Lower leg skin (tissue), 3 donors: ENCODE measurements around the gene MYDGF.

Experiments
- POLR2A ChIP-seq, 2 donors: fragments of 450-650 bp; IDR thresholded peaks; one replicate each; pipeline ENCODE4 v1.6.1; 2016 to 2017; ENCODE audit warnings: antibody characterized with exemption in 2 of 2, mild to moderate bottlenecking in 1 of 2, moderate library complexity in 1 of 2
- TF ChIP-seq, protein P1 (sequence below), 3 donors: fragments of 450-650 bp; IDR thresholded peaks; one replicate each; pipeline ENCODE4 v1.5.1; 2016; ENCODE audit warnings: antibody characterized with exemption in 3 of 3, mild to moderate bottlenecking in 3 of 3, moderate library complexity in 2 of 3

DNA sequence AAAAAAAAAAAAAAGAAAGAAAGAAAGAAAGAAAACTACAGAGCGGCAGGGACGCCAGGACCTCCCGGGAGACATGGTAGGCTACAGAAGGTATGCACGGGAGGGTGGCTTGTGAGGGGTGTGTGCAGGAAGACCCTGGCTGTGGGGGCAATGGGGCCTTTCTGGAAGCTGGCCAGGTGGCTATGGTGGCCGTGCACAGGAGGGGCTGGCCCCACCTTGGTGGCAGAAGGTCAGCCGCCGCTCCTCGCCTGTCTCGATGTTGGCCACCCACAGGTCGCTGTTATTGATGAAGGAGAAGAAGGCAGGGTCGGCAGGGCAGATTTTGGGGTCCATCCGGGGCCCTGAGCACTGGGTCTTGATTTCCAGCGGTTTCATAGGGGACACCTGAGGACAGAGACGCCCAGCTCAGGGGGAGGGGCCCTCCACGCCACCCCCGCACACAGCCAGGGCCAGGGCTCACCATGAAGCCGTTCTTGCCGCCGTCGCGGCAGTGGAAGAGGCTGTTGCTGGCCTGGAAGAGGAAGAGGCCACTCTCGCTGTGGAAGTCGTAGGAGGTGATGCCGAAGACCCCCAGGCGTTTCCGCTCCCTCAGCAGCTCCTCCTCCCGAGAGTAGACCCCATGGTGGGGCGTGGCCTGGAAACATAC, 33.7 kb upstream of the MYDGF start:
- TF ChIP-seq, protein P1, sequence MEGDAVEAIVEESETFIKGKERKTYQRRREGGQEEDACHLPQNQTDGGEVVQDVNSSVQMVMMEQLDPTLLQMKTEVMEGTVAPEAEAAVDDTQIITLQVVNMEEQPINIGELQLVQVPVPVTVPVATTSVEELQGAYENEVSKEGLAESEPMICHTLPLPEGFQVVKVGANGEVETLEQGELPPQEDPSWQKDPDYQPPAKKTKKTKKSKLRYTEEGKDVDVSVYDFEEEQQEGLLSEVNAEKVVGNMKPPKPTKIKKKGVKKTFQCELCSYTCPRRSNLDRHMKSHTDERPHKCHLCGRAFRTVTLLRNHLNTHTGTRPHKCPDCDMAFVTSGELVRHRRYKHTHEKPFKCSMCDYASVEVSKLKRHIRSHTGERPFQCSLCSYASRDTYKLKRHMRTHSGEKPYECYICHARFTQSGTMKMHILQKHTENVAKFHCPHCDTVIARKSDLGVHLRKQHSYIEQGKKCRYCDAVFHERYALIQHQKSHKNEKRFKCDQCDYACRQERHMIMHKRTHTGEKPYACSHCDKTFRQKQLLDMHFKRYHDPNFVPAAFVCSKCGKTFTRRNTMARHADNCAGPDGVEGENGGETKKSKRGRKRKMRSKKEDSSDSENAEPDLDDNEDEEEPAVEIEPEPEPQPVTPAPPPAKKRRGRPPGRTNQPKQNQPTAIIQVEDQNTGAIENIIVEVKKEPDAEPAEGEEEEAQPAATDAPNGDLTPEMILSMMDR (IDR thresholded peaks at IDR 0.05), result no peak
- TF ChIP-seq POLR2A (IDR thresholded peaks at IDR 0.05), result no peak
